ENCODE measurements around the gene NEK1. TPM values are rescaled to one million over a fixed set of nuclear protein-coding genes. Genes with fewer than 3 reads are reported as not detected.
"Not testable (repeated sequence)": the region's sequence is repeated elsewhere in the genome, so short reads cannot be mapped to it uniquely, and the experiment has no call there.

Gene NEK1
- total RNA-seq, 1 experiment from 2014 or later, result 12.3 TPM

- not testable (repeated sequence) for H2BK15ac ChIP-seq (ENCODE audit: low read depth, low read length); H3K27me3 ChIP-seq (ENCODE audit: insufficient read depth, low read length); H3K14ac ChIP-seq (ENCODE audit: insufficient read depth, low read length); H3T11ph ChIP-seq (ENCODE audit: low read length); H3K23ac ChIP-seq (ENCODE audit: insufficient read length, low read depth, low read length); H3K27ac ChIP-seq (ENCODE audit: insufficient read length, low read depth, low read length); H2BK20ac ChIP-seq (ENCODE audit: low read depth, low read length, poor library complexity, severe bottlenecking); H2BK120ac ChIP-seq (ENCODE audit: low read depth, low read length, poor library complexity, severe bottlenecking); H3K18ac ChIP-seq (ENCODE audit: insufficient read length, low read depth, low read length); H2AFZ ChIP-seq (ENCODE audit: low read length); H3K4ac ChIP-seq (ENCODE audit: low read depth, low read length); H4K5ac ChIP-seq (ENCODE audit: insufficient read length, low read depth, low read length); H4K20me1 ChIP-seq (ENCODE audit: control insufficient read depth, insufficient read depth, insufficient read length); H3K9me3 ChIP-seq (ENCODE audit: control insufficient read depth, low read depth, low read length); H3K79me2 ChIP-seq (ENCODE audit: insufficient read depth, low read length); H3K4me2 ChIP-seq (ENCODE audit: insufficient read depth, insufficient read length, low read length); H3K27me3 Mint-ChIP-seq (ENCODE audit: low read depth); H3K4me1 ChIP-seq (ENCODE audit: insufficient read depth, low read length); DNase-seq; H3K4me1 Mint-ChIP-seq; H2BK5ac ChIP-seq (ENCODE audit: insufficient read length, low read length); H4K91ac ChIP-seq (ENCODE audit: insufficient read length, low read depth, low read length); H2BK12ac ChIP-seq (ENCODE audit: insufficient read length, low read depth, low read length); H4K8ac ChIP-seq (replicated peaks; ENCODE audit: insufficient read length, low read depth, low read length); H3K9ac ChIP-seq (ENCODE audit: extremely low read depth, insufficient read length, low read length); H3K27ac Mint-ChIP-seq; H2AK5ac ChIP-seq (ENCODE audit: insufficient read length, low read length); H3K4me3 Mint-ChIP-seq; H3K9me3 Mint-ChIP-seq; H3K79me1 ChIP-seq (ENCODE audit: insufficient read depth, low read depth, low read length, poor library complexity, severe bottlenecking); H3K23me2 ChIP-seq (ENCODE audit: insufficient read length, low read depth, low read length, poor library complexity, severe bottlenecking); H3K56ac ChIP-seq (ENCODE audit: insufficient read length, low read depth, low read length)
- H3K36me3 Mint-ChIP-seq (ENCODE audit: insufficient read depth in 1 of 3, low read depth in 3 of 3), result peaks cover 5 to 15% (median 8%) of the 10 kb centered on the region in 3 experiments; a peak in 6 of 7 replicates
- no CpG with 5 or more reads among the region's 26 CpGs for WGBS (ENCODE audit: extremely low coverage, insufficient read length, low lambda C conversion rate)
Measured at GRCh38 chr4:169570266-169570665, 42.1 kb downstream of the NEK1 start.

GRCh38 chr4:169569188-169569587, 43.2 kb downstream of the NEK1 start:
- H3K9me3 Mint-ChIP-seq; H3K14ac ChIP-seq (ENCODE audit: insufficient read depth, low read length); H3K27me3 Mint-ChIP-seq (ENCODE audit: low read depth); H3K79me2 ChIP-seq (ENCODE audit: insufficient read depth, low read length); H2AFZ ChIP-seq (ENCODE audit: low read length); H3K23ac ChIP-seq (ENCODE audit: insufficient read length, low read depth, low read length); H4K8ac ChIP-seq (replicated peaks; ENCODE audit: insufficient read length, low read depth, low read length); DNase-seq; H4K91ac ChIP-seq (ENCODE audit: insufficient read length, low read depth, low read length); H3K4me1 ChIP-seq (ENCODE audit: insufficient read depth, low read length); H3K4me1 Mint-ChIP-seq; H2BK15ac ChIP-seq (ENCODE audit: low read depth, low read length); H3K27ac Mint-ChIP-seq; H3K27me3 ChIP-seq (ENCODE audit: insufficient read depth, low read length); H2BK120ac ChIP-seq (ENCODE audit: low read depth, low read length, poor library complexity, severe bottlenecking); H3K9ac ChIP-seq (ENCODE audit: extremely low read depth, insufficient read length, low read length); H3K23me2 ChIP-seq (ENCODE audit: insufficient read length, low read depth, low read length, poor library complexity, severe bottlenecking); H3K18ac ChIP-seq (ENCODE audit: insufficient read length, low read depth, low read length); H3K4ac ChIP-seq (ENCODE audit: low read depth, low read length); H3K4me3 Mint-ChIP-seq; H3K79me1 ChIP-seq (ENCODE audit: insufficient read depth, low read depth, low read length, poor library complexity, severe bottlenecking); H2AK5ac ChIP-seq (ENCODE audit: insufficient read length, low read length); H2BK5ac ChIP-seq (ENCODE audit: insufficient read length, low read length); H4K20me1 ChIP-seq (ENCODE audit: control insufficient read depth, insufficient read depth, insufficient read length); H4K5ac ChIP-seq (ENCODE audit: insufficient read length, low read depth, low read length); H3K9me3 ChIP-seq (ENCODE audit: control insufficient read depth, low read depth, low read length); H2BK20ac ChIP-seq (ENCODE audit: low read depth, low read length, poor library complexity, severe bottlenecking); H2BK12ac ChIP-seq (ENCODE audit: insufficient read length, low read depth, low read length); H3K56ac ChIP-seq (ENCODE audit: insufficient read length, low read depth, low read length); H3K4me2 ChIP-seq (ENCODE audit: insufficient read depth, insufficient read length, low read length); H3T11ph ChIP-seq (ENCODE audit: low read length); H3K27ac ChIP-seq (ENCODE audit: insufficient read length, low read depth, low read length): not testable (repeated sequence)
- H3K36me3 Mint-ChIP-seq (ENCODE audit: insufficient read depth in 1 of 3, low read depth in 3 of 3), result peaks cover 5 to 13% (median 8%) of the 10 kb centered on the region in 3 experiments; a peak in 6 of 7 replicates
- WGBS (ENCODE audit: extremely low coverage, insufficient read length, low lambda C conversion rate), result no CpG with 5 or more reads among the region's 3 CpGs

All from H9 (cell line).